NCI-H69 (cell line): ENCODE results near the gene TMEM131L.
"Not testable (repeated sequence)": the region's sequence is repeated elsewhere in the genome, so short reads cannot be mapped to it uniquely, and the experiment has no call there.

Source experiments
- DNase-seq: peaks from one replicate; lab custom pipeline; 2025; lab: John Stamatoyannopoulos, UW

TMEM131L gene

GRCh38 chr4:153466081-153466948, at the start of gene TMEM131L:
TMEM131L (plus strand) TSS chr4:153466360; CDS start chr4:153466398, 38 bp downstream.
- peak; percentile 90 for DNase-seq

GRCh38 chr4:153416456-153416855, 49.7 kb upstream of the TMEM131L start:
- DNase-seq, result not testable (repeated sequence)

GRCh38 chr4:153418121-153418520, 48.0 kb upstream of the TMEM131L start:
- DNase-seq, result no peak

GRCh38 chr4:153418558-153418957, 47.6 kb upstream of the TMEM131L start:
- peak; percentile 51 for DNase-seq

DNA sequence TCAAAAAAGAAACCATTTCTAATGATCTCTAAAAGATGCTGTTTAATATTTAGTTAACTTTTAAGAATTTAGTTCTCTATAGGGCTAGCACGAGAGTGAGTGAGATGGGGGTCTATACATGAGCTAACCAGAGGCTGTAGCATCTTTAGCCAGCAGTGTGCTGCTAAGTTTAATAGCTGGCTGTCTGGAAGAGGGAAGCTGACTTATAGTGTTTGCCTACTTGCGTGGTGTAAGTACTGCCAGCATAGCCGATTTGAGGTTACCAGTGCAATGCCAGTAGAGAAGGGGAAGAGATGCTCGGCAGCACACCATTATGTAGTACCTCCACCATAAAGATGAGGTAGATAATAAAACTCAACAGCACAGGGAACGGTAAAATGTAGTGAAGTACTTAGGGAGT, 47.1 kb upstream of the TMEM131L start:
- DNase-seq, result no peak

- DNase-seq, result no peak
These were observed 46.4 kb upstream of the TMEM131L start for GRCh38 chr4:153419673-153420278.

DNA sequence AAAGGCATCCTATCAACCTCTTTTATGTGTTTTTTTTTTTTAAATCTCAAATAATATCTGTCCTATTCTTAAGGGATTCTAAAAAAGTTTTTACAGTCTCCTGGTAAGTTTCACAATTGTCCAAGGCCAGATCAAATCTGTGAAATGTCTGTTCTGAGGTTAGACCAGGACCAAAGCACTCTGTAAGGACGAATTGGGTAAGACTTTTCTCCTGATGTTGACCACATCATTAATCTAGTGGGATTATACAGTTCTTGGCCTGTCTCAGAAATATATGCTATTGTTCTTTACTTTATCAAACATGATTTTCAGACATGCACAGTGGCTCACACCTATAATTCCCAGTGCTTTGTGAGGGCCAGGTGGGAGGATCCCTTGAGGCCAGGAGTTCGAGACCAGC, 45.8 kb upstream of the TMEM131L start:
- DNase-seq, result no peak

GRCh38 chr4:153421941-153422340, 44.2 kb upstream of the TMEM131L start:
- DNase-seq, result no peak

- no peak for DNase-seq
These were observed 39.8 kb upstream of the TMEM131L start for GRCh38 chr4:153426207-153426885.

DNA sequence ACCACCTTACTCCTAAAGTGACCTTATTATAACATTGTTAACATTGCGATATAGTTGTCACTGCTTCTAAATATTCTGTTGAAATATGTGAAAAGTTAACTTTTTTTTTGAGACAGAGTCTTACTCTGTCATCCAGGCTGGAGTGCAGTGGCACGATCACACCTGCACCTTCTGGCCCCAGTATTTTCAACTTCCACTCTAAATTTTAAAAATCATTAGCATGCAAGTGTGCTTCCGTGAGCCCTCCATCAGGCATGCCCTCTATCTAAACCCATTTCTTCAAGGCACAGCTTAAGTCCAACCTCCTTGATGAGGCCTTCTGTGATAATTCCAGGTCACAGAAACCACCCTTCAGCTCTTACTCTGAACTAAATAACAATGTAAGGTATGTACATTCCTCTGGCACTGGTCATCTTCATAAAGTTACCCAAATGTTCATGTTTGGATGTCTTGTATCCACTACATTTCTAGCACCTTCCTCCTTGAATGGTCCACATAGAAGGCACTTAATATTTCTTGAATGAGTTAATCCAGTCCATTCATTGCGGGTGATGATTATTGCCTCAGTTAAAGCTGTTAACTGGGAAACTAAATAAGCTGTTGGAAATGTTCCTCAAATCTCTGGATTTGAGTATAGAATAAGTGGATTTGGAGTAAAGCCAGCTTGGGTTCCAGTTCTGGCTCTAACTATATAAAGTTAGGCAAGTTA, 38.6 kb upstream of the TMEM131L start:
- no peak for DNase-seq

GRCh38 chr4:153428941-153429475, 37.2 kb upstream of the TMEM131L start:
- DNase-seq, result no peak

GRCh38 chr4:153432965-153433753, 33.0 kb upstream of the TMEM131L start:
- DNase-seq, result peak; percentile 64

DNA sequence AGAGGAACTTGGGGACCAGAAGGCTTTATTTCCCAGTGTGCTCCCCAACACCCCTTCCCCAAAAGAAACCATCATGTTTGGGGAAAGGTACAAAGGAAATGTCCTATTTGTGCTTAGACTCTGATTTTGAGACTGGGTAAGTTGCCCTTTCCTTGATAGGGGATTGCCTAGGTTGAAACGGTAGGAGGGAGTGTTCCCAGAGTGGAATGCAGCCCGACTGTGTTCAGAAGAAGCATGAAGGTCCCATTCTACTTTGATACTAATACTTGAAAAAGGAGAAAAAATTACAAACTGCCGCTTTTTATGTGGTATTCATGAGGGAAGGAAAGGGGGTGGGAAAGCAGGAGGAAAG, 32.4 kb upstream of the TMEM131L start:
- no peak for DNase-seq

DNA sequence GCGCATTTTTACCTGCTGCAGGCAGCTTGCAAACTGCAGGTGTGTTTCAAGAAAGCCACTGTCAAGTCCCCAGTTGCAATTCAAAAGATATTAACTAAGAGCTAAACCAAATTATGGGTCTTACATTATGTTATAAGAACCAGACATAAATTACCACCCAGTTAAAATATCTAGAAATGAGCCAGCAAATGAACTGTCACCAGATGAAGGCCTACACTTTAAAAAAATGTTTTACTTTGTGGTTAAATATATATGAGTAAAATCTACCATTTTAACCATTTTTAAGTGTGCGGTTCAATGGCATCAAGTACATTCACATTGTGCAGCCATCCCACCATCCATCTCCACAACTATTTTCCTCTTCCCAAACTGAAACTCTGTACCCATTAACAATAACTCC, 32.0 kb upstream of the TMEM131L start:
- DNase-seq, result no peak

DNA sequence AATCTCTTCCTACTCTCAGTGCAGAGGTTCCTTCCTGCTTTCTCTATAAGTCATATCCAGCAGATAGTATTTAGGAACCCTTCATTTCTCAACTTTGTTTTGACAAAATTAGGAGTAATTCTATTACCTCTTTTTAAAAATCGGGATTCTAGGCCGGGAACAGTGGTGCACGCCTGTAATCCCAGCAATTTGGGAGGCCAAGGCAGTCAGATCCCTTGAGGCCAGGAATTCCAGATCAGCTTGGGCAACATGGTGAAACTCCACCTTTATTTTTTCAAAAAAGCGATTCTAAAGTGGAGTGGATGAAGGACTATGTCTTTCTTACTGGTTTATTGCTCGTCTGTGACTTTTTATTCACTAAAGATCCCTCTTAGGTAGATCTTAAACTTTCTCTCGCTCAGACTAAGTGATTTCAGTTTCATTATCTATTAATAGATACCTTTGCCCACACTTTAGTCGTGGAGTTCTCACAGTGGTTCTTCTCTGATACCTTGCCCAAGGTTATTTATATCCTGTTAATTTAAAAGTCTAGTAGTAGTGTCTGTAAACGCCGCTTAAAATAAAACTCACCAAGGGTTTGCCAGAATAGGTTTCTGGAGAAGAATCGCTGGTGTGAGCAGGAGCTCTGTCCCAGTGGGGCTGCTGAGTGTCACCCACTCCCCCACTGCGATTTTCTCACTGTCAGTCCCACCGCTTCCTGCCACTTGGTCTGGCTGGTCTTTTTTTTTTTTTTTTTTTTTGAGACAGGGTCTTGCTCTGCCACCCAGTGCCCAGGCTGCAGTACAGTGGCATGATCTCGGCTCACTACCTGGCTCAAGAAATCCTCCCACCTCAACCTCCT, 27.0 kb upstream of the TMEM131L start:
- no peak for DNase-seq

DNA sequence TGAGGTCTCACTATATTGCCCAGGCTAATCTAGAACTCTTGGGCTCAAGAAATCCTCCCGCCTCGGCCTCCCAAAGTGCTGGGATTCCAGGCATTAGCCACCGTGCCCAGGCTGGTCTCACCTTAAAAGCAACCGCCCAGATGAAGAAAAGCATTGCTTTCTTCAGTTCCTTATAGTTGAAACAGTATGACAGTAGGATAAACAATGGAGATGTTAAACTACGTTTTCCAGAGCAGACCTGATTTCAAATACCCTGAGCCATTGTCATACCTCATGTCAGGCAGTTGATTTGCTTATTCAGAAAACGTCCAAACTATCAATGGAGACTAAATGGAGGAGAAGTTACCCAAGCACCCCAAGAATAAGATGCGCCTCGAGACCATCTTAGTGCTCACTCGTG, 26.3 kb upstream of the TMEM131L start:
- DNase-seq, result no peak

GRCh38 chr4:153440475-153440874, 25.7 kb upstream of the TMEM131L start:
- no peak for DNase-seq

GRCh38 chr4:153447175-153447905, 18.8 kb upstream of the TMEM131L start:
- peak; percentile 67 for DNase-seq

DNA sequence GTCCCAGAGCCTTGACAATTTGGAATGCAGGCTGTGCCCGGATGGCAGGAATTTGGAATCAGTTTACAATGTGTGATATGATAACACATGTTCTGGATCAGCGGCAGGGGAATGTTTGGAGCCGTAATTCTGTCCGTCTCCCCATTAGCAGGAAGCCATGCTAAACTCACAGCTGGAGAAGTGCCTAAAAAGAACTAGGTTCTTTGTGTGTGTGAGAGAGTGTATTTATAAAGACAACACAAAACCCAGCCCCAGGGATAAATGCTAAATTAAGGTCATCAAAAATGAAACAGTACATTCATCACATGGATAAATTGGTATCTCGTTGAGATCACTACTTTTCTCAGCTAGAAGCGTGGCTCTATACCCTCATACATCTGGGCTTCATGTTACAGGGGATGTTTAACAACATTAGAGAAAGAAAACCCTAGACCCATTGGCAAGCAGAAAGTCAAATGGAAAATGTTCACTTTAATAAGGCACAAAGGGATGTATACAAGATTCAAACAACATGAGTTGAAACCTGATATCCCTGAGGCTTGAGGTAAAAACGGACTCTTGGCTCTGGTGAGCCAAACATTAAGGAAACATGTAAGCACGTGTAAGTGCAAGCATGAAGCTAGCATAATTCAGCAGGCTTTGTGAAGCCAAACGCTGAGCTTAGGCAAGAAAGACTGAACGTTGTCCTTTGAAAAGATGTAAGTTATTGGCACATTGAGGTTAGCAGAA, 18.0 kb upstream of the TMEM131L start:
- peak; percentile 89 for DNase-seq
